GF-D8 (cell line): ENCODE data around the gene PLXNA1.

Source experiments
- DNase-seq: peaks from one replicate; lab custom pipeline; 2025; lab: John Stamatoyannopoulos, UW

Gene PLXNA1

DNA sequence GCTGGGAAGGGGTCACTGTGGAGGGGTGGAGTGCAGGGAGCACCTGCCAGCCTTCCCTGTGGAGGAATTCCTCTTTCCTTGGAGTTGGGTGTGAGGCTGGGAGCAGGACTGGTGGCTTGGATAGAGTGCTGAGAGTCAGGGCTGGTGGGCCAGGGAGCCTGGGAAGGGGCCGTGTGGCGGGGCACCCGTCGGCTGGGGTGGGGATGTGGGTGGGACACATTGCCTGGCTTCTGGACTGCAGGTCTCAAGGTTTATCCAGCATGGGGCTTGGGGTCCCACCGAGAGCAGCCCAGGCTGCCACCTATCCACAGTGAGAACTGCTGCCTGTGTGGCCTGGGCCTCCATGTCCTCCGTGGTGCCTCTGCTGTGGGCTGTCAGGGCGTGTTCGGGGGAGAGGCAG, 4.7 kb downstream of the PLXNA1 start:
- no peak for DNase-seq

DNA sequence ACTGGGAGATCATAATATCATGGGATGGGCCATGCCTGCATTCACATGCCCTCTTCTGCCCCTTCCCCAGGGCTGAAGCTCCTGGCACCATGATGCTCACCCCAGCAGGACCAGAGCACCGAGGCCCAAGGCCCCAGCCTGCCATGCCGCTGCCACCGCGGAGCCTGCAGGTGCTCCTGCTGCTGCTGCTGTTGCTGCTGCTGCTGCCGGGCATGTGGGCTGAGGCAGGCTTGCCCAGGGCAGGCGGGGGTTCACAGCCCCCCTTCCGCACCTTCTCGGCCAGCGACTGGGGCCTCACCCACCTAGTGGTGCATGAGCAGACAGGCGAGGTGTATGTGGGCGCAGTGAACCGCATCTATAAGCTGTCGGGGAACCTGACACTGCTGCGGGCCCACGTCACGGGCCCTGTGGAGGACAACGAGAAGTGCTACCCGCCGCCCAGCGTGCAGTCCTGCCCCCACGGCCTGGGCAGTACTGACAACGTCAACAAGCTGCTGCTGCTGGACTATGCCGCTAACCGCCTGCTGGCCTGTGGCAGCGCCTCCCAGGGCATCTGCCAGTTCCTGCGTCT, 5.6 kb downstream of the PLXNA1 start:
- no peak for DNase-seq

GRCh38 chr3:126989316-126990023, 6.6 kb downstream of the PLXNA1 start:
- no peak for DNase-seq

GRCh38 chr3:126990024-126990700, 7.2 kb downstream of the PLXNA1 start:
- no peak for DNase-seq

GRCh38 chr3:126990890-126991289, 8.0 kb downstream of the PLXNA1 start:
- no peak for DNase-seq

DNA sequence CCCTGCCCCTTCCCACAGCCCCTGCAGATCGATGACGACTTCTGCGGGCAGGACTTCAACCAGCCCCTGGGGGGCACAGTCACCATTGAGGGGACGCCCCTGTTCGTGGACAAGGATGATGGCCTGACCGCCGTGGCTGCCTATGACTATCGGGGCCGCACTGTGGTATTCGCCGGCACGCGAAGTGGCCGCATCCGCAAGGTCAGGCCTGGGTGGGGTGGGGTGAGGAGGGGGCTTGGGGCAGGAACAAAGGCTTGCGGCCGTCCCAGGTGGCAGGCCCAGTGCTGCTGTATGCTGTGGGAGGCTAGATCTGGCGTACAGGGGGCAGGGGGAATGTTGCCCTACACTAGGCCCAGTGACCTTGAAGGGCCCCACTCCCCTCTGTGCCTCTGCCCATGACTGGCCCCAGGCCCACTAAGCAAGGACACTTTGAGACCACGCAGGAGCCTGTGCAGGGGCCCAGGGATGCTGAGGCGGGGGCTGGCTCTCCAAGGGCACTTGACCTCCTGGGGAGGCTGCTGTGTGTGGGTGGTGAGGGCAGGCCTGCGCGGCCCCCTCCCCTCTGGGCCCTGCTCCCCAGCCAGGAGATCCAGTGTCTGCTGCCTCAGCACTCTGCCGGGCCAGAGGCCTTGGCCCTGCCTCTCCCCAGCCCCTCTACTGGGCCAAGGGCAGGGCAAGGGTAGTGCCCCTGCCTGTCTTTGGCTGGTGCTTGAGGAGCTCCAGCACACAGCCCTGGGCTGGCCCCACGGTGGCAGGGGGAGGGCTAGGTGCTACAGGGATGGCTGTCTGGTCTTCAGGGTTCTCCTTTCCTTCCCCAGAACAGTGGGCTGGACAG, 8.7 kb downstream of the PLXNA1 start:
- no peak for DNase-seq

- DNase-seq, result no peak
Measured at GRCh38 chr3:126992216-126992615, 9.3 kb downstream of the PLXNA1 start.

DNA sequence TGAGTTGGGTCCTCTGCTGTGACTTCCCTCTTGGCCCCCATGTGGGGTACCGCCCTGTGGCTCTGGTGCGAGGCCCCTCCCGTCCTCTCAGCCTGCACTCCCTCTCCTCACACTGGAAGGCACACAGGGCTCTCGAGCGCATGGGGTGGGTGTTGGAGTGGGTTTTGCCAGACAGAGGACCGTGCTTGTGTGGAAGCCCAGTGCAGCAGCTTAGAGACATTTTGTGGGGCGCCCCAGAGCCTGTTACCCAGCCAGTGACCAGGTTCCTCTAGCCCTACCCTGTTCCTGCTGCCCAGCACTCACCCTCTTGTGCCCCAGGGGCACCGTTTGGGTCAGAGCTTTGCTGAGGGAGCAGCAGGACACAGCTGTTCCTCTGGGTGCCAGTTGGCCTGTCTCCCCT, 9.9 kb downstream of the PLXNA1 start:
- no peak for DNase-seq

DNA sequence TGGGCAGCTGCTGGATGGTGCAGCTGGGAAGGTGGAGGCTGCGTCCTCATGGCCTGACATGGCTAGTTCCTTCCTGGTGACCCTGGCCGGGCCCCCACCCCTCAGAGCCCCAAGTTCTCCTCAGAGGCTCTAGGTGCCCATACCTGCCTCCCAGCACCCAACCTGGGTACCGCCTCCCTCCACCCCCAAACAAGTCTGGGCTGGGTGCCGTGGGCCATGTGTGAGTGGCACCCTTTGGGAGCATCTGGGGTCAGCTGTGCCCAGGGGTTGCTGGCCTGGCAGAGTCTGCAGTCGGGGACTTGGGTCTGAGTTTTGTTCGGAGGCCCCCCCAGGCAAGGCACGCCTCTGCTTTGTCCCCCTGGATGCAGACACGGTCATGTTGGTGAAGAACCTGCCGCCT, 10.5 kb downstream of the PLXNA1 start:
- DNase-seq, result no peak

GRCh38 chr3:126994661-126995245, 11.8 kb downstream of the PLXNA1 start:
- DNase-seq, result no peak

- DNase-seq, result no peak
Measured at GRCh38 chr3:126995254-126995780, 12.4 kb downstream of the PLXNA1 start.

- no peak for DNase-seq
Measured at GRCh38 chr3:126995926-126996512, 13.1 kb downstream of the PLXNA1 start.

DNA sequence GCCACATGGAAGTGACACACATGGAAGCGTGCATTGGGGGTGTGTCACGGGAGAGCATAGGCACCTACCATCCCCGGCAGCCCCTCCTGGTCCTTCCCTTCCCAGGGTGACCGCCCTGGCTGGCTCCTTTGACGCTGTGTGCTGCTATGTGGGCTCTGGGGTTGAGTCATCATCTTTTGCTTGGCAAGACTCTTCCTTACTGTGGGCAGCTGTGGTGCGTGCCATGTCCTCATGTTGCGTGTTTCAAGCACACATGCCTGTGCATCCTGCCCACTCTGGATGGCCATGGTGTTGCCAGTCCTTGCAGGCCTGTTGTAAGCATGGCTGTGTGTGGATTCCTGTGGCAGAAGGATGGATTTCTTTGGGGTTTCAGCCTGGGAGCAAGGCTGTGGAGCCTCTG, 14.0 kb downstream of the PLXNA1 start:
- no peak for DNase-seq

GRCh38 chr3:126997455-126998038, 14.6 kb downstream of the PLXNA1 start:
- no peak for DNase-seq

DNA sequence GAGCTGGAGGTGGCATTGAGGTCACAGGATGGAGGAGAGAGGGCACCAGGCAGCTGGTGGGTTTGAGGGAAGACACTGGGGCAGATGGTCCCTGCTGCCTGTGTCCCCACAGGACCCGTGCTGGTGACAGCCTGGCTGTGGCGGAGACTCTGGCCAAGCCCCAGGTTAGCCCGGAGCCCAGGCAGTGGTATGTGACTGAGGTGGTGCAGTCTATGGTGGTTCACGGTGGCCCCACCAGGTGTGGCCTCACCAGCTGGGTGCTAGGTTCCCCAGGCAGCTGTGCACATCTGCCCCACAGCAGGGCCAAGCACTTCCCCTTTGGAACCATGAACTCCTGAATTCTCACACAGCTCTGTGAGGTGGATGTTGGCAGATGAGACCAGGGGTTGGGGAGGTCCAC, 15.4 kb downstream of the PLXNA1 start:
- DNase-seq, result no peak

DNA sequence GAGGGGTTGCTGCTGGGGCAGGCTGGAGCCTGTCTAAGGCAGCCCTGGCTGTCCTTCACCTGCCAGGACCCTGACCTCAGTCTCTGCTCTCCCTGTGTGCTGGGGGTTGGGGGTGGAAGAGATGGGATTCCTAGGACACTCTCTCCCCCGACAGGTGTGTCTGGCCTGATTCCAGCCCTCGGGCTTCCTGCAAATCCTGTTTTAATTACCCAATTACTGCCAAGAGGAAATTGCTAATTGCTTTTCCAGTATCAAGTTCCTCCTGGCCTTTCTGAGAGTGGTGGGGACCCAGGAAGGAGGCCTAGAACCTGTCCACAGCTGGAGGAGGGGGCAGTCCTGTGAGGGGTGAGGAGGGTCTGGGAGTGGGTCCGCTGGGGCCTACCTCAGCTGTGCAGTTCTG, 15.8 kb downstream of the PLXNA1 start:
- no peak for DNase-seq

- DNase-seq, result no peak
Measured at GRCh38 chr3:126999383-126999782, 16.5 kb downstream of the PLXNA1 start.

- DNase-seq, result no peak
Measured at GRCh38 chr3:127000119-127000518, 17.2 kb downstream of the PLXNA1 start.

GRCh38 chr3:127000761-127001160, 17.8 kb downstream of the PLXNA1 start:
- no peak for DNase-seq

GRCh38 chr3:127001486-127002194, 18.7 kb downstream of the PLXNA1 start:
- no peak for DNase-seq
